Lung (tissue), 12 donors: ENCODE results near the gene TROAP. TPM values are rescaled to one million over a fixed set of nuclear protein-coding genes. Genes with fewer than 3 reads are reported as not detected.

ENCODE experiments used
- ATAC-seq: fragments of 200-7000 bp; cut with Tn5 transposase; one replicate; pipeline ENCODE4 v1.9.1; 2020; ENCODE audit warnings: moderate number of reproducible peaks; ENCODE audit not compliant: insufficient read depth, low FRiP score
- DNase-seq, 3 donors: peaks; one replicate each; pipeline ENCODE4 v3.0.0-alpha.2; 2013 to 2017
- H3K27ac ChIP-seq, 2 donors: one replicate each; pipeline ENCODE4 v1.5.1; 2013; ENCODE audit warnings: mild to moderate bottlenecking in 2 of 2, moderate library complexity in 2 of 2, control low read depth in 1 of 2, inconsistent platforms in 1 of 2, low read depth in 1 of 2, low read length in 1 of 2
- H3K27me3 ChIP-seq, 3 donors: one replicate each; pipeline ENCODE4 v1.5.1; 2013; ENCODE audit warnings: low read length in 2 of 3; ENCODE audit not compliant: control insufficient read depth in 3 of 3, insufficient read depth in 3 of 3
- H3K36me3 ChIP-seq, 4 donors: one replicate each; pipeline ENCODE4 v1.5.1; 2013; ENCODE audit warnings: low read length in 4 of 4, mild to moderate bottlenecking in 1 of 4, moderate library complexity in 1 of 4; ENCODE audit not compliant: control insufficient read depth in 4 of 4, insufficient read depth in 4 of 4
- H3K4me1 ChIP-seq, 5 donors: one replicate each; pipeline ENCODE4 v1.5.1; 2013; ENCODE audit warnings: low read length in 5 of 5, mild to moderate bottlenecking in 2 of 5, moderate library complexity in 1 of 5; ENCODE audit not compliant: control insufficient read depth in 5 of 5, insufficient read depth in 5 of 5
- H3K4me3 ChIP-seq: one replicate; pipeline ENCODE4 v1.5.1; 2013; ENCODE audit warnings: mild to moderate bottlenecking, control low read depth, moderate library complexity
- H3K9ac ChIP-seq, 2 donors: one replicate each; pipeline ENCODE4 v1.5.1; 2013; ENCODE audit warnings: low read length in 2 of 2, control low read depth in 1 of 2; ENCODE audit not compliant: insufficient read depth in 1 of 2
- H3K9me3 ChIP-seq, 4 donors: one replicate each; pipeline ENCODE4 v1.5.1; 2013; ENCODE audit warnings: low read length in 3 of 4, mild to moderate bottlenecking in 1 of 4, moderate library complexity in 1 of 4; ENCODE audit not compliant: control insufficient read depth in 4 of 4, insufficient read depth in 3 of 4
- WGBS, 2 donors: extraction: QIAGEN DNeasy Blood & Tissue Kit; methylation state at CpG; one replicate each; pipeline ENCODE4 v1.1.7; 2013; 5-methylcytosine and 5-hydroxymethylcytosine counted together
- polyA plus RNA-seq, 2 donors: library from polyadenylated mRNA; stranded (reverse); fragments of 200-250 nt; gene quantifications; one replicate each; pipeline ENCODE4 v1.2.1, GENCODE V29; 2013
- total RNA-seq, 2 donors: library from RNA; depleted of rRNA in 1 of 2; stranded (reverse); fragments of >200 nt in 1 of 2; gene quantifications; one replicate each; pipeline ENCODE4 v1.2.1, GENCODE V29; 2014 to 2021
- TF ChIP-seq, protein P1 (sequence below): IDR thresholded peaks from 2 replicates; pipeline ENCODE4 v1.5.1; 2012; ENCODE audit warnings: mild to moderate bottlenecking; ENCODE audit errors: control extremely low read depth, extremely low read depth
- donor health status: control.
- donor health status: control.
- donor health status: Bipolar disorder and iron deficiency.
- donor health status: healthy.
- donor health status: DM: yes; HTN: yes; CAD: no.

TROAP gene
- total and polyA plus RNA-seq, 4 donors, result 1.2 to 4.6 (median 3.2) TPM

DNA sequence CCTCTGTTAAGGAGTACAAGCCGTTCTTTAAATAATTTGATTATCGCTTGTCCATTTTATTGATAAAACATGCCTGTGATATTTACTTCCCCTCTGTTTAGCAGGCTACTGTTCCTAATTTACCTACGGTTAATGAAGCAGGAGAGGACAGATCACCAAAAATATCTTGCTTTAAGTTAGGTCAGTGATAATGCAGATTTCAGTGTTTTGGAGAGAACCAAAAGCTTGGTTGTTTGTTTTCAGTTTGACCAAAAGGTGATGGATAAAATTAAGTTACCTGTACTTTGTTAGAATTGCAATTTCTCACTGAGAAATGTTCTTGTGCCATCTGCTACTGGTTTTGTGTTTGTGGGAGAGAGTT is 45.2 kb downstream of the TROAP start:
- ATAC-seq, result no peak
- no peaks in the 10 kb centered on the region for H3K9me3 ChIP-seq
- WGBS, 2 donors, result 27 to 30% methylated on average over 3 of the region's 3 CpGs
- no peaks in the 10 kb centered on the region for H3K27me3 ChIP-seq
- H3K4me3 ChIP-seq, result no peak overlapping the region
- H3K27ac ChIP-seq, result peak overlapping the region in 1 of 2 donors; percentile 56
- DNase-seq, result no peak
- peak overlapping the region; percentile 84 to 95 for H3K9ac ChIP-seq
- TF ChIP-seq, protein P1, sequence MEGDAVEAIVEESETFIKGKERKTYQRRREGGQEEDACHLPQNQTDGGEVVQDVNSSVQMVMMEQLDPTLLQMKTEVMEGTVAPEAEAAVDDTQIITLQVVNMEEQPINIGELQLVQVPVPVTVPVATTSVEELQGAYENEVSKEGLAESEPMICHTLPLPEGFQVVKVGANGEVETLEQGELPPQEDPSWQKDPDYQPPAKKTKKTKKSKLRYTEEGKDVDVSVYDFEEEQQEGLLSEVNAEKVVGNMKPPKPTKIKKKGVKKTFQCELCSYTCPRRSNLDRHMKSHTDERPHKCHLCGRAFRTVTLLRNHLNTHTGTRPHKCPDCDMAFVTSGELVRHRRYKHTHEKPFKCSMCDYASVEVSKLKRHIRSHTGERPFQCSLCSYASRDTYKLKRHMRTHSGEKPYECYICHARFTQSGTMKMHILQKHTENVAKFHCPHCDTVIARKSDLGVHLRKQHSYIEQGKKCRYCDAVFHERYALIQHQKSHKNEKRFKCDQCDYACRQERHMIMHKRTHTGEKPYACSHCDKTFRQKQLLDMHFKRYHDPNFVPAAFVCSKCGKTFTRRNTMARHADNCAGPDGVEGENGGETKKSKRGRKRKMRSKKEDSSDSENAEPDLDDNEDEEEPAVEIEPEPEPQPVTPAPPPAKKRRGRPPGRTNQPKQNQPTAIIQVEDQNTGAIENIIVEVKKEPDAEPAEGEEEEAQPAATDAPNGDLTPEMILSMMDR, result no peak
- H3K36me3 ChIP-seq, result no peaks in the 10 kb centered on the region
- H3K4me1 ChIP-seq, result peaks cover 0 to 19% (median 5%) of the 10 kb centered on the region in 5 donors

DNA sequence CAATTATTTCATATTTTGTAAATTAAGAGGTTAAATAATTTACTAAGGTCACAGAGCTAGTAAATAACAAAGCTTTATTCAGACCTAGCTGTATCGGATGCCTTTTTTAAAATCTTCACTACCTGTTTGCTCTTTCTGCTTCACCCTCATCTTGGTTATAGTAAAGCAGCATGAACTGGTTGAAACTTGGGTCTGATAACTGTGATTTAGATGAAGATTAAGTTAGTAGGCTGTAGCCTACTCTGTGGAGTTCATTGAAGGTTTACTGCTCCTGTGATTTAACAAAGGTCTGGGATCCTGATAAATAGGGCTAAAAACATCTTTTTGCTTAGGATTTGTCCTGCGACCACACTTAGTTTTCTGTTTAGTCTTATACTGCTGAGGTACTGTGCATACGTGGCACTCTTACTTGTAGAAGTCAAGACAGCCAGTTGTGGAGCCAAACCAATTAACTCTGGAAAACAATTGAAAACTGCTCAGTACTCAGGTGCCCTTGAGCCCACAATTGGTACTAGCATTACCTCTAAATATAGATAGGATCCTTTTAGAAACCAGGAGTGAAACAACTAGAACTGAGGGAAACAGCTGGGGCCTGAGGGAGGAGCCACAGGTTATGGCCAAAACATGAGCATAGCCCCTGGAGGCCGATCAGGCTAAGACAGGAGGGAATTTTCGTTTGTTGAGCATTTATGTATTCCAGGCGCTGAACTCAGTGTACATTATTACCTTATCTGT is 46.5 kb downstream of the TROAP start:
- Histone ChIP-seq H3K4me1 (peaks cover 0 to 19% (median 5%) of the 10 kb centered on the region in 5 donors), H3K36me3 (peaks cover 0 to 5% (median 2%) of the 10 kb centered on the region in 4 donors), H3K27ac (no peak overlapping the region), H3K9me3 (no peaks in the 10 kb centered on the region), H3K4me3 (no peak overlapping the region), H3K9ac (peak overlapping the region in 1 of 2 donors; percentile 58), H3K27me3 (no peaks in the 10 kb centered on the region)
- ATAC-seq (no peak), DNase-seq (peak; percentile 45 to 64 (median 59))
- 52 to 58% methylated on average over 6 of the region's 6 CpGs for WGBS, 2 donors
- TF ChIP-seq, protein P1, result no peak

DNA sequence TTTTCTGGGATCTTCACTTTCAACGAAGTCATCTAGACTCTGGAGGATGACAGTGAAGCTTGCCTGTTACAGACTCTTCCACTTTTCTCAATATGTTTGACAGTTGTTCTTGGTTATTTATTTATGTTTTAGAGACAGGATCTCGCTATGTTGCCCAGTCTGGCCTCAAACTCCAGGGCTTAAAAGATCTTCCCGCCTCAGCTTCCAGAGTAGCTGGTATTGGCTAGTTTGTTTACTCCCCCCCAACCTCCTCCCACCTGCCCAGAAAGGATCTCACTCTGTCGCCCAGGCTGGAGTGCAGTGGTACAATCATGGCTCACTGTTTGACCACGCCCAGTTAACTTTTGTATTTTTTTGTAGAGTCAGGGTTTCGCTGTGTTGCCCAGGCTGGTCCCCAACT is 47.5 kb downstream of the TROAP start:
- Histone ChIP-seq H3K4me1 (peaks cover 0 to 19% (median 5%) of the 10 kb centered on the region in 5 donors), H3K4me3 (no peak overlapping the region), H3K27me3 (no peaks in the 10 kb centered on the region), H3K9ac (no peak overlapping the region), H3K9me3 (no peaks in the 10 kb centered on the region), H3K36me3 (peaks cover 0 to 5% (median 2%) of the 10 kb centered on the region in 4 donors), H3K27ac (no peak overlapping the region)
- DNase-seq, result no peak
- TF ChIP-seq, protein P1, result no peak
- WGBS, 2 donors, result 92 to 99% methylated on average over 6 of the region's 6 CpGs
- no peak for ATAC-seq
